Transverse colon (tissue), 4 donors: ENCODE results near the gene RNF17. TPM values are rescaled to one million over a fixed set of nuclear protein-coding genes. Genes with fewer than 3 reads are reported as not detected.
"Not testable (repeated sequence)": the region's sequence is repeated elsewhere in the genome, so short reads cannot be mapped to it uniquely, and the experiment has no call there.

Experiments
- DNase-seq: peaks from one replicate; pipeline ENCODE4 v3.0.0-alpha.2; 2019
- H3K27ac ChIP-seq, 4 donors: fragments of 200-600 bp; sonication (generic); 2 replicates each; pipeline ENCODE4 v1.5.1; 2016 to 2018; ENCODE audit warnings: inconsistent platforms in 4 of 4
- H3K27me3 ChIP-seq: fragments of 200-600 bp; sonication (generic); 2 replicates; pipeline ENCODE4 v1.5.1; 2017; ENCODE audit warnings: inconsistent platforms
- H3K36me3 ChIP-seq, 4 donors: fragments of 200-600 bp; sonication (generic); 2 replicates each; pipeline ENCODE4 v1.5.1; 2017 to 2019; ENCODE audit warnings: inconsistent platforms in 4 of 4
- H3K4me1 ChIP-seq, 4 donors: fragments of 200-600 bp; sonication (generic); 2 replicates each; pipeline ENCODE4 v1.5.1; 2017 to 2020; ENCODE audit warnings: inconsistent platforms in 4 of 4
- H3K4me3 ChIP-seq, 4 donors: fragments of 200-600 bp; sonication (generic); 1 replicate in 1 of 4; 2 replicates in 3 of 4; pipeline versions ENCODE4 v1.5.1 to v1.6.1; 2017 to 2019; ENCODE audit warnings: inconsistent platforms in 4 of 4
- H3K9me3 ChIP-seq, 2 donors: fragments of 200-600 bp; sonication (generic); 2 replicates each; pipeline ENCODE4 v1.5.1; 2017 to 2019; ENCODE audit warnings: inconsistent platforms in 2 of 2
- EP300 ChIP-seq: sonication (generic); formaldehyde crosslinking; IDR thresholded peaks from one replicate; pipeline ENCODE4 v1.6.1; 2017; ENCODE audit warnings: antibody characterized with exemption, low read depth
- POLR2A ChIP-seq: fragments of 450-650 bp; IDR thresholded peaks from one replicate; pipeline ENCODE4 v1.6.1; 2016; ENCODE audit warnings: antibody characterized with exemption, mild to moderate bottlenecking, moderate library complexity
- POLR2AphosphoS5 ChIP-seq, 3 donors: sonication (generic); formaldehyde crosslinking; IDR thresholded peaks; one replicate each; pipeline ENCODE4 v1.6.1; 2016; ENCODE audit warnings: antibody characterized with exemption in 3 of 3
- WGBS, 2 donors: methylation state at CpG; one replicate each; pipeline ENCODE4 v1.1.5; 2018; ENCODE audit warnings: low coverage in 1 of 2; 5-methylcytosine and 5-hydroxymethylcytosine counted together
- in situ Hi-C, 4 donors: fragments of 200-750 bp; cut with MboI; loops; one replicate each; pipeline versions ENCODE4 v1.15.0 to v1.15.1; 2017; ENCODE audit warnings: low sequenced_read_pairs in 3 of 4, low pct_ligation_motif_present in 1 of 4, low pct_unique_long_range_greater_than_20kb in 1 of 4
- intact Hi-C: fragments of 100-400 bp; cut with DNase I; formaldehyde crosslinking; loops from one replicate; pipeline ENCODE4 v1.15.1; 2023; ENCODE audit warnings: low total_unique reads
- total RNA-seq, 4 donors: library from RNA; depleted of rRNA; stranded (reverse); fragments of >200 nt; gene quantifications; one replicate each; pipeline ENCODE4 v1.1.0, GENCODE V29; 2016
- TF ChIP-seq, protein P1 (sequence below), 5 experiments: fragments of 200-600 bp in 3 of 5; fragments of 450-650 bp in 2 of 5; sonication (generic) in 3 of 5; IDR thresholded peaks; 1 replicate in 2 of 5; 2 replicates in 3 of 5; pipeline ENCODE4 v1.5.1; 2016 to 2017; ENCODE audit warnings: antibody characterized with exemption in 5 of 5, inconsistent platforms in 3 of 5, mild to moderate bottlenecking in 2 of 5, moderate library complexity in 1 of 5

RNF17 gene
- total RNA-seq, 4 donors from 2014 or later = not detected

DNA sequence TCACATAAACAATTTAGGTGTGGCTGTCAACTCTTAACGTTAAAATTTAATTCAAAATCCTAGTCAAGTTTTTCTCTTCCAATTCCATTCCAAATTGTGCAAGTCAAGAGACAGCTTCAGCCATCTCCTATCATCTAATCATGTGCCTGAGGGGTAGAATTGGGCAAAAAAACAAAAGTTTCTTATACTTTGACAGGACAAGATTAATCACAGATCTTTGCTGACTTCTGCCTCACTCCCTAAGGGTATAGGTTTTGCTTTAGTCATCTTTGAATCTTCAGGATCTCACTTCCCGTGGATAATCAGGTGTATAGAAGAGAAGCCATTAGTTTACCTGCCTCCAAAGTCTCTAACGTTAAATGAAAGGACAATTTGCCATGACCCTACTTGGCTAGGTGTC lies 24.6 kb downstream of the RNF17 start:
- no peak overlapping the region for H3K27ac ChIP-seq
- DNase-seq = no peak
- intact Hi-C loops = no loop called here
- no peaks in the 10 kb centered on the region for H3K36me3 ChIP-seq
- whole genome bisulfite sequencing, 2 donors = 42 to 49% methylated on average over 3 of the region's 3 CpGs
- peaks cover 0 to 3% of the 10 kb centered on the region in 2 donors for H3K9me3 ChIP-seq
- TF ChIP-seq POLR2AphosphoS5 (IDR thresholded peaks at IDR 0.05) (no peak), POLR2A (no peak), EP300 (no peak)
- TF ChIP-seq, protein P1, sequence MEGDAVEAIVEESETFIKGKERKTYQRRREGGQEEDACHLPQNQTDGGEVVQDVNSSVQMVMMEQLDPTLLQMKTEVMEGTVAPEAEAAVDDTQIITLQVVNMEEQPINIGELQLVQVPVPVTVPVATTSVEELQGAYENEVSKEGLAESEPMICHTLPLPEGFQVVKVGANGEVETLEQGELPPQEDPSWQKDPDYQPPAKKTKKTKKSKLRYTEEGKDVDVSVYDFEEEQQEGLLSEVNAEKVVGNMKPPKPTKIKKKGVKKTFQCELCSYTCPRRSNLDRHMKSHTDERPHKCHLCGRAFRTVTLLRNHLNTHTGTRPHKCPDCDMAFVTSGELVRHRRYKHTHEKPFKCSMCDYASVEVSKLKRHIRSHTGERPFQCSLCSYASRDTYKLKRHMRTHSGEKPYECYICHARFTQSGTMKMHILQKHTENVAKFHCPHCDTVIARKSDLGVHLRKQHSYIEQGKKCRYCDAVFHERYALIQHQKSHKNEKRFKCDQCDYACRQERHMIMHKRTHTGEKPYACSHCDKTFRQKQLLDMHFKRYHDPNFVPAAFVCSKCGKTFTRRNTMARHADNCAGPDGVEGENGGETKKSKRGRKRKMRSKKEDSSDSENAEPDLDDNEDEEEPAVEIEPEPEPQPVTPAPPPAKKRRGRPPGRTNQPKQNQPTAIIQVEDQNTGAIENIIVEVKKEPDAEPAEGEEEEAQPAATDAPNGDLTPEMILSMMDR (IDR thresholded peaks at IDR 0.05) = no peak
- no peak overlapping the region for H3K4me3 ChIP-seq
- H3K27me3 ChIP-seq = peaks cover 20% of the 10 kb centered on the region
- in situ Hi-C loops = no loop called here
- no peaks in the 10 kb centered on the region for H3K4me1 ChIP-seq

DNA sequence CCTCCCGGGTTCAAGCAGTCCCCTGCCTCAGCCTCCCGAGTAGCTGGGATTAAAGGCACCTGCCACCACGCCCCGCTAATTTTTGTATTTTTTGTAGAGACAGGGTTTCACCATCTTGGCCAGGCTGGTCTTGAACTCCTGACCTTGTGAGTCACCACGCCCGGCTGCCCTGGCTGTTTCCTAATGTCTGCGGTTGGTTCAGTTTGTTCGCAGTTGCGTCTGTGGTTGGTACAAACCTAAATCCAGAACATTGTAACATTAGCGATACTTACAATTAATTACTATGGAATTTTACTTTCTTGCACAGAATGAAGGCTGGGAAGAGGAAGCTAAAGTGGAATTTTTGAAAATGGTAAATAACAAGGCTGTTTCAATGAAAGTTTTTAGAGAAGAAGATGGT lies 38.1 kb downstream of the RNF17 start:
- Histone ChIP-seq H3K36me3 (no peaks in the 10 kb centered on the region), H3K4me3 (no peak overlapping the region), H3K9me3 (no peaks in the 10 kb centered on the region), H3K4me1 (no peaks in the 10 kb centered on the region), H3K27me3 (peaks cover 6% of the 10 kb centered on the region), H3K27ac (no peak overlapping the region)
- TF ChIP-seq POLR2A = no peak
- no peak for TF ChIP-seq POLR2AphosphoS5 (IDR thresholded peaks at IDR 0.05)
- no peak for TF ChIP-seq EP300
- TF ChIP-seq, protein P1 (IDR thresholded peaks at IDR 0.05) = no peak
- intact Hi-C loops (no loop called here), in situ Hi-C loops (no loop called here)
- 87% methylated on average over 10 of the region's 10 CpGs; no CpG with 5 or more reads in 1 of the 2 donors for WGBS, 2 donors
- no peak for DNase-seq

DNA sequence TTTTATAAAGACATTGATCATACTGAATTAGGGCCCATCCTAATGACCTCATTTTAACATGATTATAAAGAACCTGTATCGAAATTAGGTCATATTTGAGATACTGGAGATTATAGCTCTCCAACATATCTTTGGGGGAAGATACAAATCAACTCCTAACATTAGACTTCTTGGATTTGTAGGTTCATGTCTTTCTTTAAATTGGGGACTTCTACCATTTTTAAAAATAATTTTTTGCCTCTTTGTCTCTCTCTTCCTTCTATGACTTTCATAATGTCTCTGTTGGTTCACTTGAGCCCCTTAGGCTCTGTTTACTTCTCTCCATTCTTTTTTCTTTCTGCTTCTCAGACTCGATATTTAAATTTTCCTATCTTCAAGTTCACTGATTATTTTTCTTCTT lies 57.2 kb downstream of the RNF17 start:
- intact Hi-C loops = no loop called here
- Histone ChIP-seq H3K4me1 (no peaks in the 10 kb centered on the region), H3K27ac (no peak overlapping the region), H3K36me3 (no peaks in the 10 kb centered on the region), H3K9me3 (no peaks in the 10 kb centered on the region), H3K27me3 (no peaks in the 10 kb centered on the region), H3K4me3 (no peak overlapping the region)
- in situ Hi-C loops = no loop called here
- TF ChIP-seq POLR2AphosphoS5 (IDR thresholded peaks at IDR 0.05) = no peak
- TF ChIP-seq POLR2A = no peak
- TF ChIP-seq, protein P1 (IDR thresholded peaks at IDR 0.05) = no peak
- no peak for TF ChIP-seq EP300
- WGBS, 2 donors = 71 to 82% methylated on average over 2 of the region's 2 CpGs
- DNase-seq = no peak

DNA sequence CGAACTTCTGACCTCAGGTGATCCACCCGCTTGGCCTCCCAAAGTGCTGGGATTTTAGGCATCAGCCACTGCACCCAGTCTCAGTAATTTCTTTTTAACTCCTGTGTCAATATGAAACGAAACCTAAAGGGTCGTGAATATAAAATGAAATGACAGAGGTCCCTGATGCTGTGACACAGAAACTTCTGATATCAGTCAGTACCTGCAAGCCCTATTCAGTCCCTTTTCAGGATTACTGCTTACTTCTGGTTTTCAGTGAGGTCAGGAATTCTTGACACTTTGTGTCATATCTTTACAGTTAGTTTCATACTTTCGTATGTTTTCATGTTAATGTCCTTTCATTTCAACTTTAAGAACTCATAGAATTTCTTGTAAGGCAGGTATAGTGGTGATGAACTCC lies 58.7 kb downstream of the RNF17 start:
- Histone ChIP-seq H3K36me3 (no peaks in the 10 kb centered on the region), H3K9me3 (no peaks in the 10 kb centered on the region), H3K4me1 (no peaks in the 10 kb centered on the region), H3K27me3 (no peaks in the 10 kb centered on the region), H3K27ac (no peak overlapping the region), H3K4me3 (no peak overlapping the region)
- in situ Hi-C loops (no loop called here), intact Hi-C loops (no loop called here)
- TF ChIP-seq POLR2AphosphoS5 (IDR thresholded peaks at IDR 0.05) (no peak), EP300 (no peak), POLR2A (no peak)
- TF ChIP-seq, protein P1 (IDR thresholded peaks at IDR 0.05) = no peak
- no peak for DNase-seq
- WGBS, 2 donors = 74 to 76% methylated on average over 3 to 5 of the region's 5 CpGs

DNA sequence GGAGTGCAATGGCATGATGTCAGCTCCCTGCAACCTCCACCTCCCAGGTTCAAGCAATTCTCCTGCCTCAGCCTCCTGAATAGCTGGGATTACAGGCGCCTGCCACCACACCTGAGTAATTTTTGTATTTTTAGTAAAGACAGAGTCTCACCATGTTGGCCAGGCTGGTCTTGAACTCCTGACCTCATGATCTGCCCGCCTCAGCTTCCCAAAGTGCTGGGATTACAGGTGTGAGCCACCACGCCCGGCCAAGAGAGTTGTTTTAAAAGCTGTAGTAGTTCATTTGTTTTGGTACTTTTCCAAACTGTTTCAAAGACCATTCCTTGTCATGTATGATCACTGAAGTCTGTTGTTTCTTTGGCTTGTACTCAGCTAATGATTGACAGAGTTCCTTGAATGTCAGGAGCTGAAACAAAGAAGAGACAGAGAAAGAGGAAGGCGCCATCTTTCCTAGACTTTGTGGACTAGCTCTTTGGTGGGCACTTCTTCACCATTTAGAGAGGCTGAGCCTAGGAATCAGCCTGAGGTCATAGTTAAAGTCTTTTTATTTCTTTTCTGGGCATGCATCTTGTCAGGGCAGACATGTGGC lies 59.2 kb downstream of the RNF17 start:
- H3K4me3 ChIP-seq, H3K27me3 ChIP-seq, H3K36me3 ChIP-seq, H3K4me1 ChIP-seq, H3K27ac ChIP-seq, in situ Hi-C loops, H3K9me3 ChIP-seq, intact Hi-C loops, DNase-seq: not testable (repeated sequence)
- 67 to 74% methylated on average over 2 to 5 of the region's 5 CpGs for WGBS, 2 donors
